HG03521 (cell line): ENCODE results near the gene SERP2.

Source experiments
- ATAC-seq: cut with Tn5 transposase; IDR thresholded peaks from one replicate; pipeline ENCODE4 v1.9.1; 2021; ENCODE audit warnings: mild to moderate bottlenecking, moderate library complexity; ENCODE audit not compliant: unreplicated experiment

SERP2 gene

GRCh38 chr13:44386913-44387556 is 13.4 kb downstream of the SERP2 start:
- ATAC-seq = no peak

DNA sequence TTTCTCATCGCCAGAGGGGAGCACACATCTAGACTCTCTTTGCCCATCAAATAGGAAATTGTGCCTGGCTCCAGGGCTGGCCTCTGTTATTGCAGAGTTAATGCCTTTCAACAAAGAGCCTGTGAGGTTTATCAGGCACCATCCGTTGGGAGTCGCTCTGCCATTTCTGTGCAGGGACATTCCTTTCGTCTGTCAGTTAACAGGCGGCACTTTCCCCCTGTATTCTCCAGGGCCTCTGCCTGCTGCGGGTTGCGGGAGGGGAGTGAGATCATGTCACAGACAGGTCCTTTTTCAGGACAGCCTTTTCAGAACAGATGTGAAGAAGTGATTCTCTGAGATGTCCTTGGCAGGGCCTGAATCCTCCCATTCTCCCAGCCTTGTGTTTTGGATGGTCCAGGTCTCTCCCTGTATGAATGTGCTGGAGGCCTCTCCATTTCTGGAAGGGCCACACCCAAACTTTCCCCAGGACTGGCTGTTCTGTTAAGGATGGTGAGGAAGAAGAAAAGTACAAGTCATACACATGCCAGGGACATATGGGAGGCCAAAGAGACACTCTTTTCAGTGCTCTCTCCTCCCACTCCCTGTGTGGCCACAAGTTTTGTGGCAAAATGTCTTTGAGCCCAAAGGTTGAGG is 14.9 kb downstream of the SERP2 start:
- no peak for ATAC-seq

- no peak for ATAC-seq
These were observed 15.5 kb downstream of the SERP2 start for GRCh38 chr13:44389060-44389666.

GRCh38 chr13:44389876-44390275 is 16.3 kb downstream of the SERP2 start:
- ATAC-seq = no peak

GRCh38 chr13:44393391-44393790 is 19.8 kb downstream of the SERP2 start:
- no peak for ATAC-seq

GRCh38 chr13:44394658-44395057 is 21.0 kb downstream of the SERP2 start:
- no peak for ATAC-seq

DNA sequence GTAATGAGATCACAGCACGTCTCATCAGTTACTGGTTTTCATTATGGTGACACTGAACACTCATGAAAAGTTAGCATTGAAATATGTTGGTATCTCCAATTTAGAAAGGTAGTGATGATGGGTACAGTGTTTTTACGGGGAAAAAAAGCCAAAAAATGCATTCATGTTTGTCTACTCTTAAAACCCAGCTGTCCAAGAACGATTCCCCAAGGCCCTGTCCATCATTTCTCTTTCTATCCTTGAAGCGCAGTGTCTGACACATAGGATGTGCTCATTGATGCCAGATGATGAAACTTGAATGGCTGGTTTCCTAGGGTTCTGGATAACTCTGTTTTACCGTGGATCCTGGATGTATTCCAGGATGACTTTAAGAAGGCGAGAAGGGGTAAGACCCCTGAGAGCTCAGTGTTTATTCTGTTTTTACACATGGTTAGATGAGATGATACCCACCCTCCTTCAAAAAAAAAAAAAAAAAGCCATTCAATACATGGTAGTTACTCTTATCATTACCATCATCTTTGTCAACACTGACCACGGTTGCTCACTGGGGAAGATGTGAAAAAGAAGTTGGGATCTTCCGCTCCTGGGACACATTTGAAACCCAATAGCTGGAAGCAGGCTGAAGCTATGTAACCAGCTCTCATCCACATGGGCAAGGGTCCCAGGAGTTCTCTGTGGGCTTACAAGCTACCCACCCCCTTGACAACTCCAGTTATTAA is 22.5 kb downstream of the SERP2 start:
- no peak for ATAC-seq

GRCh38 chr13:44396701-44397580 is 23.3 kb downstream of the SERP2 start:
- ATAC-seq = no peak

DNA sequence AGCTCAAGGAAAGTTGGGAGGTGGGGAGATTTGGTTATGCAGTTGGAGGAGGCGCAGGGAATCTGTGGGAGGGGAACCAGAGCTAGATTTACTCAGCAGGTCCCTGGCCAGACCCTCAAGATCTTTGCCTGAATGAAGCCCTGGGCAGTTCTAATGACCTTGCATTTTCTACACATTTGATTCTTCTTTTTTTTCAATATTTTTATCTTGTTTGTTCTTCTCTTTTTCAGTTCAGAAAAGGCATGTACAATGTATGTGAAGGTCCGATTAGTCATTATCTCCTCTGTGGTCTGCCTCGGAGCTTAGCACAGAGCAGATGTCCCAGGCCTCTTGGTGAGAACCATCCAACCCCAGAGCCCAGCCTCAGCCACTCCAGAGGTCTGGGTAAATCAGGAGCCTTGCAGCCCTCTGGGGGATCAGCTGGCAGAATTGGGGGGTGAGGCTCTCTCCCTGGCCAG is 24.2 kb downstream of the SERP2 start:
- no peak for ATAC-seq

GRCh38 chr13:44398606-44399005 is 25.0 kb downstream of the SERP2 start:
- no peak for ATAC-seq

DNA sequence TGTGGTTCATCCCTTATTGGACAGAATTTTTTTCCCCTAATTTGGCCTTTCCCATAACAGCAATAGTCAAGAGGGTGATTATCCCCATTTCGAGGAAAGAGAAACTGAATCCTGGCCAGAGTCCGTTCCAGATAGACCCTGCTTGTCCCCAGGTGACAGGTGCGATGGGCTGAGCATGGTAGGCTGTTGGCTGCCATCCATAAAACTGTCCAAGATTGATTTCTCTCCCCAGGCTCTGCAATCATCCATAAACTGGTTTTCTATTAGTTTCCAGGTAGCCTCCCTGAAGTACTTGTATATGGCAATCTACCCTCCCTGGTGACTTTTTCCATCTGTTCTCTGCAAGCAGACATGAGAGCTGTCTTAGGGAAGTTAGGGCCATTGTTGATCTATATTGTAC is 25.4 kb downstream of the SERP2 start:
- no peak for ATAC-seq

- no peak for ATAC-seq
These were observed 27.1 kb downstream of the SERP2 start for GRCh38 chr13:44400736-44401135.

GRCh38 chr13:44401577-44401976 is 28.0 kb downstream of the SERP2 start:
- no peak for ATAC-seq

- no peak for ATAC-seq
These were observed 29.3 kb downstream of the SERP2 start for GRCh38 chr13:44402899-44403445.

DNA sequence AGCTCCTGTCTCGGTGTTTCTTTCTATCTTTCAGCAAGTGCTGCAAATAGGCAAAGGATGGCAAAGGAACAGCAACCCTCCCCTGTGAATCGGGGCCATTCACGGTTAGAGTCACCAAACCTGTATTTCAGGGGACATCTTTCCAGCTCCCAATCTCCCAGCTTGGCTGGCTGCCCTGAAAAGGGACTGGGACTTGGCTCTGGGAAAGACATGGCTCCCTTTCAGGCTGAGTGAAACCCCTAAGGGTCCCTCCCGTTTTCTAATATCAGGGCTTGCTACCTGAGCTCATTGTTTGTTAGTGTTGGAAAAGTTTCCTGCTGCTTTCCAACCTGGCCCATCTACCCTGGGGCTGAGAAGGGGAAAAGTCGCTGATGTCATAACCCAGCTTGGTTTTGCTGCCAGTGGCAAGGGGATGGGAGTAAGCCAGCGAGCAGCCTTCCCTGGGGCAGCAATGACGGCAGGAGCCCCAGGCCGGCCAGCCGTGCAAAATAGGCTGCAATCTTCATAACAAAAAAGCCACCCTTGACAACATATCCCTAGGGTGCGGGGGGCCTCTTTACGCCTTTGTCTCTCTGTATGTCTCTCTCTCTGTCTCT is 29.9 kb downstream of the SERP2 start:
- ATAC-seq = no peak

GRCh38 chr13:44404261-44405132 is 30.9 kb downstream of the SERP2 start:
- no peak for ATAC-seq

DNA sequence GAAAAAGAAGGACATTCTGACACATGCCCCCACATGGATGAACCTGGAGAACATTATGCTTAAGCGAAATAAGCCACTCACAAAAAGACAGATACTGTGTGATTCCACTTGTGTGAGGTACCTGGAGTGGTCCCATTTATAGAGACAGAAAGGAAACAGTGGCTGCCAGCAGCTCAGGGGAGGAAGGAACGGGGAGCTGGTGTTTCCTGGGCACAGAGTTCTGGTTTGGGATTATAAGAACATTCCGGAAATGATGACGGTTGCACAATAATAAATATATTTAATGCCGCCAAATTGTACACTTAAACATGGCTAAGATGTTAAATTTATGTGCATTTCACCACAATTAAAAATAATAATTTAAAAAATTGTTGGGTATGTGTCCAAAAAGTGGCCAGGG is 33.0 kb downstream of the SERP2 start:
- ATAC-seq = no peak

GRCh38 chr13:44407379-44407778 is 33.8 kb downstream of the SERP2 start:
- ATAC-seq = no peak

- no peak for ATAC-seq
These were observed 34.3 kb downstream of the SERP2 start for GRCh38 chr13:44407891-44408290.
